Measurements from ENCODE around the gene TNNT2.

Gene TNNT2

DNA sequence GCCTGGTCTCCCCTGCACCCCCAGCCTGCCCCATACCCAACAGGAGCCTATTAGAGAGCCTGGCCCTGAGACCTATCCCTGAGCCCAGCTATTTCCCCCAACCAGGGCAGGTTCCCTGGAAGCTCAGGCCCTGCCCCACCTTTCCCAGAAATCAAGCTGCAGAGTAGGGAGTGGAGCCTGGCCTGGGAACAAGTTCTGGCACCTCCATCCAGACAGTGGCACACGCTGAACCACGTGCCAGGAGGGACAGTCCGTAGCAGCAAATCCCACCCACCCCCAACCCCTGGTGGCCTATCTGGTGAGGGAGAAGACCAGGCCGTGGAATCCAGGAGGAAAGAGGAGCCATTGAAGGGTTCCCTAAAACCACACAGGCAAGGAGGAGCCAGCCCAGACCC, 22.6 kb downstream of the TNNT2 start:
- no peak for DNase-seq

DNA sequence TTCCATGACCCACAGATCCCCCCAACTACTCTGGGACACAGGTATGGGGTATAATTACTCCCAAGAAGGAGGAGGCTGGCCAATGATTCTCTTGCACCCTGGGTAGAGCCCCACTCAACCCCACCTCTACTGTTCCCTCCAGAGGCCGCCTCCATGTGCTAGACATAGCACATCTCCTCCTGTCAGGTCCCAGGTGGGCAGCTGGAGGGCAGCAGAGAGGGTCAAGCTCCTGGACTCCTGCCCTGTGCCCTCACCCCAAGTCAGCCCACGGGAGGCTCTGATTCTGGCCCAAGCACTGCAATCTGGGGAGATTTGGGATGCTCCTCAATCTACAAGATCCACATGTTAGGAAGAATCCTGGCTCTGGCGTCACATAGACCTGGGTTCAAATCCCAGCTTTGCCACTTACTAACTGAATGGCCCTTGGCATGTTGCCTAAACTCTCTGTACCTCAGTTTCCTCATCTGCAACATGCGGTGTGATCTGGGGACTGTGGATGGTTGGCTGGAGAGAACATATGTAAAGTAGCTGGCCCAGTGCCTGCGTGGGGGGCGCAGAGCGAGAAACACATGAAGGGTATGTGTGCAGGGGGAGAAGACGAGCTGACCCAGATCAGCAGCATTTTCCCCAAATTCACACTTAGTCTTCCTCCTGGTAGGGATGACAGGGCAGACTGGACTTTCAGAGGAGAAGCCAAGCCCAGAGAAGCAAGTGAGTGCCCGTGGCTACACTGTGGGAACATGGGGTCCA, 23.2 kb downstream of the TNNT2 start:
- no peak for DNase-seq

DNA sequence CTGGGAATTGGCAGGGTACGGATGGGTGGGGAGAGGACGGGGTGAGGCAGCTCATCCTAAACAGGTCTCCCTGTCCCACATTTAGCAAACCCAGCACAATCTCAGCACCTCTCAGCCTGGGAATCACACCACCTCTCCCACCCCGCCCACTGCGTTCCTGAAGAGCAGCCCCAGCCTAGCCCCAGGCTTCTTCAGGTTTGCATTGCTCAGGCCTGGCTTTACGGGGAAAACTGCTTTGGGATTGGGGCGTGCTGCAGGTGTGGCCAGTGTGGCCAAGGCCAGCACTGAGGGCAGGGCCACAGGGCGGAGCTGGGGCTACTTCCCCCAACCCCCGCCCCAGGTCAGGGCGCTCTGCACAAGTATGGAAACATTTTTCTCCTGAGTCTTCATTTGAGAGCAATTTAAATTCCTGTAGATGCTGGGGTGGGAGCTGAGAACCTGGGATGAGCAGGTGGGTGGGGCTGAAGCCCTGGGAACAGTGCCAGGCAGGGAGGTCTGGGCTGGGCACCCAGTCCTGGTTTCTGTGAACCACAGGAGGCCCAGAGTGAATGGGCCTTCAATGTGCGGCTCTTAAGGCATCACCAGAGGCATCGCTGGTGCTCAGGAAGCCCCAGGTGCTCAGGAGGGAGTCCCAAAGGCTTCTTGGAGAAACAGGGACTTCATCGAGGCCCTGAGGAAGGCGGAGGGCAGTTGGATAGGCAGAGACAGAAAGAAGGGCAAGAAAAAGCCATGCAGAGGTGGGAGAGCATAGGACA, 24.1 kb downstream of the TNNT2 start:
- no peak for DNase-seq

DNA sequence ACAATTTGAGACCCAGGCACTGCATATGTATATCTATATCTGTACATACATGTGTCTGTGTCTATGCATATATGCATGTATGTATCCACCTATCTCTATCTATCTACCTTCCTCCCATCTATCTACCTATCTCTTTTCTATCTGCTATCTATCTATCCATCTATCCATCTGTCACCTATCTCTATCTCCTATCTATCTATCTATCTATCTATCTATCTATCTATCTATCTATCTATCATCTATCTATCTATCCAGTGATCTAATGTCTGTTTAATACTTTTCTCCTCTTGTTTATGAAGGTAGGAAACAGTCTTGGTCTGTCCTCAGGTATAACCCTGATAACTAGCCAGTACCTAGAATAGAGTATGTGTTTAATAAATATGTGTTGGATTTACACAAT, 25.9 kb downstream of the TNNT2 start:
- no peak for DNase-seq

DNA sequence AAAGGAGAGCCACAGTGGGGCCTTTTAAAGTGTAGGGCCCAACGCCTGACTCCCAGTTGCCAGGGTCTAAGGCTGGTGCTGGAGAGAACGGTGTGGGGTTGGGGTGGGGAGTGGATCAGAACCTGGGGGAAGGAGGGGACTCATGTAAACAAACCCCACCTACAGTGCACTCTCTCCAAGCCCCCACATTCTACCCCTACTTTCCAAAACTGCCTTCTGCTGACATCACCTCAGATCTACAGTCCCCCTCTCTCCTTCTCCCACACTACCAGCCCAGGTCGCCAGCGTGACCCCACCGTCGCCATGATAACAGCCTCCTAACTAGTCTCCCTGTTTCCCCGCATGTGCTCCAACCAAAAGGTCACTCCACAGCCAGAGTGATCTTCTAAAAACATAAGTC, 26.6 kb downstream of the TNNT2 start:
- no peak for DNase-seq

DNA sequence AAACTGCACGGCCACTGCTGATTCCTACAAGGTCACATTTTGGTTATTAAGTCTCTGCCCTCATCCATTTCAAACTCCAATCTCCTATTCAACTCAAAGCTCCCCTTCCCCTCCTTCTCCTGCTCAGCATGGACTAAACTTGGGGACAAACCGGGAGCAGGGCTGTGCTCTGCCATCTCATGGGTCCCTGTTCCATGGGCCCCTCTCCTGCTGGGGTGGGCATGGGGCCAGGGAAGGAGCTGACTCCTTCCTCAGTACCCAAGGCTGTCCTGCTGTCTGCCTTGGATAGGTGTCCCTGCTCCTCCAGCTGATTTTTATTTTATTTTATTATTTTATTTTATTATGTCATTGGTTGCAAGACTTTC, 27.1 kb downstream of the TNNT2 start:
- DNase-seq = no peak

DNA sequence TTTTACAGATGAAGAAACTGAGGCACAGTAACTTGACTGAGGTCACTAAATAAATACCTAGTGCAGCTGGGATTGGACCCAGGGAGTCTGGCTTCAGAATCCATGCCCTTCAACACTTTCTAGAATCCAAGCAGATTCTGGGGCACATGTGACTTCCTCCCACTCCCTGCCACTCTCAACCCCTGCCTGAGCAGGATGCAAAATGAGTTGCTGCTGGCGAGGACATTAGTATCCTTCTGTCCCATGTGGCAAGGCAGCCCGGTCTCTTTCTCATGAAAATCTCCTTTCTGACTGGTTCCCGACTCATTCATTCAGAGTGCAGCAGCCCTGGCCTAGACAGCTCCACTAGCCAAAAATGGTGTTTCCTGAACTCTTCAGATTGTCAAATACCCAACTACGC, 28.4 kb downstream of the TNNT2 start:
- no peak for DNase-seq

DNA sequence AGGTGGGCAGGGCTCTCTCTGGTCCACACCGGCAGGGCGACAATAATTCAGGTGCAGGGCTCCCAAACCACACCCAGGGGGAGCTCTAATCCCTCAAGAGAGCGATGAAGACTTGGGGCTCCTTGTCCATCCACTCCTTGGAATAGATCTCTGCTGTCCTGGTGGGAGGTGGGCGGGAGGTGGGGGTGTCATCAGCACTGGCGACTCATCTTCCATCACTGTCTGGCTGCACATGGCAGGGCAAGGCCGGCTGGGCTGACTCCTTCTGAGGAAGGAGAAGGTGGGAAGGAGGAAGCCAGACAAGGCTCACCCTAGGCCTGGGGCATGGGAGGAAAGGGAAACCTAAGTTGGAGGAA, 29.3 kb downstream of the TNNT2 start:
- DNase-seq = peak in 1 of 5 experiments; percentile 24

DNA sequence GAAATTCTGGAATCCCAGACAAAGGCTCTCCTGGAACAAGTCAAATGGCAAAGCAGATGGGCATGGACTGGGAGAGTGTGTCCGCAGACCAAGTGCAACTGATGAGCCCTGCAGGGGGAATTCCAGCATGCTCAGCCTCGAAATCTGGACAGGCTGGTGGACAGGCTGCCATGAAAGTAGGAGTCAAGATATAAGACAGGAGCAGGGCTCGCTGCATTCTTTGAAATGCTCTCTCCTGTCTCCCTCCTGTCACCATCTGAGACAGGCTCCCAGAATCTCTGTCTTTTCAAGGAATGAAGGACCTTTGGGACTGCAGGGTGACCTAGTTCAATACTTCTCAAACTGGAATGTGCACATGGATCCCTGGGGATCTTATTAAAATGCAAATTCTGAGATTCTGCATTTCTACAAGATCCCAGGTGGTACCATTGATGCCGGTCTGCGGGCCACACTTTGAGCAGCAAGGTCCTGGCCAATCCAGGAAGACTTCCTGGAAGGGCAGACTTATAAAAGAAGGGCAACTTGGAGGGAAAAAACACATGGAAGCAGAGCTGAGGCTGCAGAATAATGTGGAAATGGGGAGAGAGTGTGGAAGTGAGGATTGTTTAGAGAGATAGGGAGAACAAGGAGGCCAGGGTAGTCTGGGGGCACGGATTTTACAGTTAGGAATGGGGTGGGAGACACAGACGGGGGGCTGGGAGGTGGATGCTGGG, 29.8 kb downstream of the TNNT2 start:
- DNase-seq = no peak

DNA sequence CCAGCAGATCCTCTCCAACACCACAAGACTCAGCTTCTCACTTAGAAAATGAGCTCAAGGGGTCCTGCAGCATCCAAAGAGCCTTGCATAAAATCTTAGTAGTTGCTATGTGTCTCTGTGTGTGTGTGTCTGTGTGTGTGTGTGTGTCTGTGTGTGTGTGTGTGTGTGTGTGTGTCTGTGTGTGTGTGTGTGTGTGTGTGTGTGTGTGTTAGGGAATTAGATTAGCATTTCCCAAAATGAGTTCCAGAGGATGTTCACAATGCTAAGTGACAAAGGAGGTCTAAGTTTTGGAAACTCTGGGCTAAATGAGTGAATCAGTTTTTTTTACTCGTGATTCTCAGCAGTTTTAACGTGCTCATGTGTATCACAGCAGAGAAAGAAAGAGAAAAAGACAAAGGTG, 30.5 kb downstream of the TNNT2 start:
- no peak for DNase-seq

DNA sequence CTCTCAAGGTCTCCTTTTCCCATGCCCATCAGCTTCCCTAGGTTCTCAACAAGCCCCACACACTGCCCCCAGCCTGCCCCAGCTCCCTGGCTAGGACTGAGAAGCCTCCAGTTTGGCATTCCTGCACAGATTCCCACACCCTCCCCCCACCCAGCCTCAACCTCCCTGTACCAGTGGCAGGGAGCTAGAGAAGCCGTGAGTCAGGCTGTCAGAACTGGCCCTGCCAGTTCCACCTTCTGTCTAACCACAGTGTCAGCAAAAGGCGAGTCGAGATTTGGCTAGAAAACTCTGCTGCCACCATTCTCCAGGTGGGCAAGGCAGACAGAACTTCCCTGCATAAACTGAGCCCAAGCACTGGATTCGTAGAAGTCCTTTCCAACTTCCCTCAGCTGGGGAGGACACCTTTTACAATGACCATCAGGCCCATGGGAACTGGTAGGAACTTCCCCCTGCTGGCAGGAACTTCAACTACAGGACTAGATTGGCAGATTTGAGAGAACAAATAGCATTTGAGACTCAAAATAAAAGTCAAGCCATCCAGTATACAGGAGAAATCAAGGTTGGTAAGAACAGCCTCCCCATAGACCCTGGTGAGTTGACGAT, 31.0 kb downstream of the TNNT2 start:
- DNase-seq = no peak

DNA sequence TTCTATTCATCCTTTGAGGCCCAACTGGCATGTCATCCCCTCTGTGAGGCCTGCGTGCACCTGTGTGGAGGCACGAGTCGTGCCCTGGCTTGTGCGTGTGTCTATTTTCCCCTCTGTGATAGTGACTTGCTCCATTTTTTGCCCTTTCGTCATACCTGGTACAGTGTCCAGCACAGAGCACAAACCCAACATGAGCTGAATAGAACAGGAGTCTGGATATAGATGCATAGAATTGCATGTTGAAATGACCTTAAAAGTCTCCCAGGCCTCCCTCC, 32.5 kb downstream of the TNNT2 start:
- DNase-seq = no peak

DNA sequence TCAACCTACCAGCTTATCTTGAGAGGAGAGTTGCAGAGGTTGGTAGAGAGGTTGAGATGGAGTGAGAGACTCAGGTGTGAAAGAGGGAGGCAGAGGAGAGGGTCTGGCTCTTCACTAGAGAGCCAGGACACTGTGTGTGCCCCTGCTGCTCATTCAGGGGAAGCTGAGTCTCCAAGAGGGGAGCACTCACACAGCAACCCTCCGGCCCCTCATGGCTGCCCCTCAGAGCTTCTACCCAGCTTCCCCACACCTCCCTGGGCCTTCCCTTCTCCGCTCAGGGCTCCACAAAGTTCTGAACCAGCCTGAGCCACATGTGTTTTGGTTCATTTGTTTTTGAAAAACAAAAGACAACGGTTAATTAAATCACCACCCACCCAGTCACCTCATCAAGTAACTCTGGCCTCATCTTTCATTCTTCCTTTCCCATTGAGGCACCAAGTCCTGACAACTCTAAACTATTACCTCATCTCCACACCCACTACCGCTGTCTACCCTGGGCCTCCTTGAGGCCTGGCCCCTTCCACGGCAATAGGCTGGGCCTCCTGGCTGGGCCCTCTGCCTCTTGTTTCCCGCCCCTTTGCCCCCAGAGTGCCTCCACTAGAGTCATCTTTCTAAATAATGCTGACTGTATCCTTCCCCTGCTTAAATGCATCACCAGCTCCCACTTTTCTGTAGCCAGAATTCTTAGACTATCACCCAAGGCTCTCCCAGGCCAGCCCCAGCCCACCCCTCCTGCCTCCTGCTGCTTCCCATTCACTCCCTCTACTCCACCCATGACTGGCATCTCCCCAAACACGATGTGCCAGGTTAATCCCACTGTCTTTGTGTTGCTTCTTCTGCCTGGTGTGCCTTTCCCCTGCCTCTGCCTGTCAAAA, 33.0 kb downstream of the TNNT2 start:
- DNase-seq = no peak

DNA sequence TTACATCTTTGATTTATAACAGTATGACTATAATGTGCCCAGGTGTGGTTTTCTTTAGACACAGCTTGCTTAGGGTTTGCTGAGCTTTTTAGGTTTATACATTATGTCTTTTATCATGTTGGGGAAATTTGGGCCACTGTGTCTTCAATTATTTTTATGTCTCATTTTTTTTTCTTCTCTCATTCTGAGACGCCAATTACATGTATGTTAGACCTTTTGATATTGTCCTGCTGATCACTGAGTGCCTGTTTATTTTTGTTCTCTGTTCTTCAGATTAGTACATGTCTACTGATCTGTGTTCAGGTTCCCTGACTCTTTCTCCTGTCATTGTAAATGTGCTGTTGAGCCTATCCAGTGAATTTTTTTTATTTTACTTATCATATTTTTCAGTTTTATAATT, 36.1 kb downstream of the TNNT2 start:
- no peak for DNase-seq

DNA sequence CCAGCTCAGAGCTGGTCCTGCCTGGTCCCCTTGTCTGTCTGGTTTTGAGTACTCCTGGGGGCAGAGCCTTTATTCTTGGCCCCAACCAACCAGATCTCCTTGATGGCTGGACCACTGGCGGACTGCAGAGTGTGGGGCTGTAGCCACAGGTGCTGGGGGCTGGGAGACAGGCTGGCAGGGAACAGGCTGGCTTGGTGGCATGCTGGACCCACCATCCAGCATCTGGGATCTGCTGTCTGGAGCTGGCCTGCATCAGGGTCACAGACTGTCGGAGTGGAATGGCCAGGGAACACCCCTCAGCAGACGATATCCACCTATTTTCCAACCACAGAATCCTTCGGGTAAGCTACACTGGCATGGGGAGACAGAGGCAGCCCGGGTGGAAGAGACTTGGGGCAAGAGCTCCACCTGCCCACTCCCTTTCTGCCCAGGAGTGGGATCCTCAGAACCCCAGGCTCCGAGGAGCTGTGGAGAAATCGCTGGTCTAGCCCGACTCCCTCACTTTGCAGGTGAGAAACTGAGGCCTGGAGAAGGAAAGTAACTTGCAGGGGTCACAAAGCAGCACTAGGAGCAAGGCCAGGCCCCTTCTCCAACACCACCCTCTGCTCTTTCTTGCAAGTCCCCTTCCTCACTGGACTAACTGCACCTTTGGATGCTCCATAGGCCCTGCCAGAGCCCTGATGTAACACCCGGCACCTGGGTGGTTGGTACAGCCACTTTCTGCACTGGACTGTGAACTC, 40.6 kb downstream of the TNNT2 start:
- DNase-seq = no peak

DNA sequence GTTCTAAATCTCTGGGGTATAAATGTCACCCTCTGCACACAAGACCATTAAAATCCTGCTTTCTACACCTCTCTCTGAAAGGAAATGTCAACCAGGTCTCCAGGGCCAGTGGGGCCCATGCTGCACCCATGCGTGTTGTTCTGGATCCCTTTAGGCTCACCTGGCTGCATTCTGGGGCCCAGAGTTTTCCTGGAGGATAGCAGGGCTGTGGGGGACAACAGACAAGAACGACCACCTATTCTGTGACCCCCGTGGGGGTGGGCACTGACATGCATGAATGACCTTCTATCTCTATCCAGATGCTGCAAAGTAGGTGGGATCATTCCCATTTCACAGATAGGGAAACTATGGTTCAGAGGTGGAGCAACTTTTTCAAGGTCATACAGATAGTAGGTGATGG, 41.6 kb downstream of the TNNT2 start:
- no peak for DNase-seq

DNA sequence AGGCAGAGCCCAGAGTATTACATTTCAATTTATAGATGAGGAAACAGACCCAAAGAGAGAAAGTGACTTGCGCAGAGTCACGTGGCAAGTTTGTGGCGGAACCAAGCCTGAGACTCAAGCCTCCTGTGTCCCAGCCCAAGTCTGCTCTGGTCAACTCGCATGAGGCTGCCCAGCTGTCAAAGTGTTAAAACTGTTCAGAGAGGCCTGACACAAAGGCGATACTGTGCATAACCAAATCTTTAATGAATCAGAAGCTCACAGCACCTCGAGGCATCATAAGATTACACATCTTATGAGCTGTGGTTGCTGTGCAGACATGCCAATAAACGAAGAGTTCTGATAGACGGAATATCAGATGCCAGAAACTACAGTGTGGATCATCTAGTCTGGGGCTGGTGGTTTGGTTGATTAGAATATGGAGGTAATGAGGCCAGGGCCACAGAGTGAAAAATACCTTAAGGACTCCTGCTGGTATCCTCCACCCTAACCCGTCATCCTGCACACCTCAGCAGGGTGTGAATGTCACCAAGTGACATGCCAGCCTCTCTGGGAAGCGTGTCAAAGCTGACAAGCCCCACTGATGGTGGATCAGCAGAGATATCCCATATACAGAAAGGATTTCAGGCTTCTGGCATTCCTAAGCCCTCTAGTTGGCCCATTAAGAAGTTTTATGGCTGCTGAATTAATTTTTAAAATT, 42.2 kb downstream of the TNNT2 start:
- no peak for DNase-seq

DNA sequence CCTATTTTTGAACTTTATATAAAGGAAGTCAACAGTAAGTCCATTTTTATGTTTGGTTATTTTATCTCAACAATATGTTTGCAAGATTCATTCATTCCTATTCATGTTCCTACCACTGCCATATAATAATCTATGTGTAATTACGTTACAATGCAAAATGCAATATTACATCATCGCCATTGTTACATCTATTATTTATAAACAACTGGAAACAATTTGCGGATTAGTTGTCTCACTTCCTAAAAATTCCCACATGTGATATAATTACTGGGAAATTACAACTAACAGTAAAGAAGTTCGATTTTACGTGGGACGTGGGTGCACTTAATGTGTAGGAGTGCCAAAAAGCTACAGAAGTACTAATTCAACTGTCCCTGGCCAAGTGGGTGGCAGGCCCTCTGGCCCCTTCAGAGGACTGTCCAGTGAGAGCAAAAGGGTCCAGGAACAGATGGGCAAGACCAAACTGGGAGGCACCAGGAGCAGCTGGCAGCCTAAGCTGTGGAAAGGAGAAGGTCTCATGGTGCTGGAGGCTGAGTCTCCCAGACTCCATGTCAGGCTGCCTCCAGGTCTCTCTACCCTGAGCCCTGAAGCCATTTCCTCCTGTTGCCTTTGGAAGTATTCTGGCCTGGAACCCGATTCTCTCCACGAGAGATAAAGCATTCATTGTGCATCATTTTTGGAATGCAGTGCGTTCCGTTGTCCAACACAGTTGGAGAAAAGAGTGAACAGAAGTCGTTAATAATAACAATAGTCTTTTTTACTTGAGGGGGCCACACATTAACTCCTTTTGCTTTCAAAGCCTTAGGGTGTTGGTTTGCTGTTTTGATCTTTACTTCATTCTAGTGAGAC, 42.9 kb downstream of the TNNT2 start:
- no peak for DNase-seq

DNA sequence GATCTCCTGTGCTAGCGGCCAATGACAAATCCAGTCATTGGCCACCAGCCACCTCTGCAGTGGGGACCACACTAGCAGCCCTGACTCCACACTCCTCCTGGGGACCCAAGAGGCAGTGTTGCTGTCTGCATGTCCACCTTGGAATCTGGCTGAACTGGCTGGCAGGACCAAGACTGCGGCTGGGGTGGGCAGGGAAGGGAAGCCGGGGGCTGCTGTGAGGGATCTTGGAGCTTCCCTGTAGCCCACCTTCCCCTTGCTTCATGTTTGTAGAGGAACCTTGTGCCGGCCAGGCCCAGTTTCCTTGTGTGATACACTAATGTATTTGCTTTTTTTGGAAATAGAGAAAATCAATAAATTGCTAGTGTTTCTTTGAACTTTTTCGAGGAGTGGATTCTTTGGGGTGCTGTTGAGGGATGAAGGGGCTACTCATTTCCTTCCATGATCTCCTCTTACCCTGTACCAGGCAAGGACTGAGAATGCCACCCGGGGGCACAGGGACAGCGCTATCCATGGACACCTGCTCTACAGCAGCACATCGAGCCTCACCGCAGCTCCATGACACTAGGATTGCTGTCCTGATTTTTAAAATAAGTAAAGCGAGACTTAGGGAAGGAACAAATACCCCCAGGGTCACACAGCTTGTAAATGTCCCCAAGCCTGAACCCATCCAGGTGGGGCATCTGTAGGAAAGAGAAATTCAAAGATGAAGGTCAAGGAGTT, 44.7 kb downstream of the TNNT2 start:
- no peak for DNase-seq

DNA sequence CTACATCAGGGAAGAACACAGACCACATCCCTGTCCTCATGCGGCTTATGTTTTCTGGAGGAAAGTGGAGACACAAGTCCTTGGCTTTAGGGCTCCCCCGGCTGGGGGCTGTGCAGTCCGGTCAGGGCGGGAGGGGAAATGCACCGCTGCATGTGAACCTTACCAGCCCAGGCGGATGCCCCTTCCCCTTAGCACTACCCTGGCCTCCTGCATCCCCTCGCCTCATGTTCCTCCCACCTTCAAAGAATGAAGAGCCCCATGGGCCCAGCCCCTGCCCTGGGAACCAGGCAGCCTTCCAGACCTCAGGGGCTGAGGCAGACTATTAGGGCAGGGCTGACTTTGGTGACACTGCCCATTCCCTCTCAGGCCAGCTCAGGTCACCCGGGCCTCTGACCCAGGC, 45.5 kb downstream of the TNNT2 start:
- no peak for DNase-seq
